ENCODE data around the gene TMEM52.
"Not testable (repeated sequence)": the region's sequence is repeated elsewhere in the genome, so short reads cannot be mapped to it uniquely, and the experiment has no call there.

Gene TMEM52

DNA sequence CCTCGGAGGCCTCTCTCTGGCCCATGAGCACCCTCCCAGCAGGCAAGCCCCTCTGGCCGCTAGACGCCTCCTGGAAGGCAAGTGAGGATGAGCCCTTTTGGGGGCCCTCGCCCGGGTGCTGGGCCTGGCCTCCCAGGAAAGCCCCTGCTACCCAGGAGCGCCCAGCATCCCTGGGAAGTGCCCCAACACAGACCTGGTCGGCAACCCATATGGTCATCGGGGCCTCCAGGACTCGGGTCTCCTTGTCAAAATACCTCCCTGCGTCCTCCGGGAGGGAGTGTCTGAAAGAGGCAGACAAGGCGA, 21.0 kb upstream of the TMEM52 start:
- DNase-seq = no peak
- H3K4me3 Mint-ChIP-seq = no peak overlapping the region

DNA sequence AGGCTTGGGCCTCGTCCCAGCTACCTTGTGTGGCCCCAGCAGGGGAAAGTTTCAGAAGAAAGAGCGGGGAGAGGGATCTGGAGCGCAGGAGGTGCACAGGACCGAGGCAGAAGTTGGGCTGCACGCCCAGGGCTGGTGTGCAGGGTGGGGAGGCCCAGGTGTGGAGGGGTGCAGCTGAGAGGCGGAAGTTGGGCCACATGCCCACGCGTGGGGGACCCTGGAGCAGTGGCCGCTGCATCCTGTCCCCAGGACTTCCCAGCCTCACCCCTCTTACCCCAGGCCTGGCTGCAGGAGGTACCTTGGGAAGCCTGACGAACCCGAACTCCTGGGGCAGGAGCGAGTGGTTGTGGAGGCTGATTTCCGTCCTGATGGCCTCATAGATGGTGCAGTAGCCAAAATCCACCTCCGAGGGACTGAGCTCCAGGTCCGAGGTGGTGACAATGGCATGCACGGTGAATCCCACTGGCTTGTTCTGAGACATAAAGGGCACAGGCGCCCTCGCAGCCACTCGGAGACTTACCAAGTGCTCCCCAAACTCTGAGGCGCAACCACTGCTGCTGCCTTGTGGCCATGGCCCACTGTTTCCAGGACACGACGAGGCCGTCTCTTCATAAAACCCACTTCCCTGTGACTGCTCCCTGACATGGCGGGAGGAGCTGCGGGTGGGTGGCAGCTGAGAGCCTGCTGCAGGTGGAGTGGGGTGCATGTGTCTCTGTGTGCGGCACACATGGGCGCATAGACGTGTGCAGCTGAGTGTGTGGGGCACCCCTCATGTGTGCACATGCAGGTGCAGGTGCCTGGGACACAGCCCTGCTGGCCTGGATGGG, 20.4 kb upstream of the TMEM52 start:
- no peak for DNase-seq
- Mint-ChIP-seq H3K36me3 (ENCODE audit: low read depth) (no peaks in the 10 kb centered on the region), H3K9me3 (no peaks in the 10 kb centered on the region), H3K4me3 (no peak overlapping the region), H3K27me3 (peaks cover 6% of the 10 kb centered on the region), H3K4me1 (ENCODE audit: low read depth) (peaks cover 2% of the 10 kb centered on the region), H3K27ac (no peak overlapping the region)

More for the DNA sequence above, 21.0 kb upstream of the TMEM52 start:
- H3K36me3 Mint-ChIP-seq (ENCODE audit: low read depth) = no peaks in the 10 kb centered on the region
- H3K4me1 Mint-ChIP-seq (ENCODE audit: low read depth) = peaks cover 2% of the 10 kb centered on the region
- H3K27ac Mint-ChIP-seq = no peak overlapping the region
- no peaks in the 10 kb centered on the region for H3K9me3 Mint-ChIP-seq
- H3K27me3 Mint-ChIP-seq = peaks cover 6% of the 10 kb centered on the region

DNA sequence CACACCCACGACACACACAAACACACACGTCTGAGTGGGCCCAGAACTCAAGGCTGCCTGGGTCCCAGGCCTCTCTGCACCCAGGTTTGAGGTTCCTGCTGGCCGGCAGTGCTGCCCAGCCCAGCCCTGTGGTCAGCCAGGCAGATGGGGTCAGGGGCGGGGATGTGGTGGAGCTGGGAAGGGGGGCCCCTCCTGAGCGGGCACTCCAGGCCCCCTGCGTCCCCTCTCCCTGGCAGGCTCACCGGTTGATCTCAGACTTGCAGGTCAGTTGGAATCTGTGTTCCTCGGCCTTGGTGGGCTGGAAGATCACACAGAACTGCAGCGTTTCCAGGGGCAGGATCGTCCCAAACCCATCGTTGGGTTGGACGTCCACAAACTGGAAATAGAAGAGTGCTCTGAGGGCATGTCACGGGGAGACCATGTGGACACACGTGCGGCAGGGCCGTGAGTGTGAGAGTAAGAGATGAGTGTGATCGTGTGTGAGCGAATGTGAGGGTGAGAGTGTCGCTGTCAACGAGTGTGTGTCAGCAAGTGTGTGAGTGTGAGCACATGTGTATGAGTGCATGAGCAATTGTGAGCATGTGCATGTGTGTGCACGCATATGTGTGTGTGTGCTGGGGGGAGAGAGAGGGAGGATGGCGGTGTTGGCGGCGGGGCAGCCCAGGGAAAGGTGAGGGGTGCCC, 19.7 kb upstream of the TMEM52 start:
- no peak overlapping the region for H3K4me3 Mint-ChIP-seq
- DNase-seq = no peak
- peaks cover 3% of the 10 kb centered on the region for H3K9me3 Mint-ChIP-seq
- H3K27ac Mint-ChIP-seq = no peak overlapping the region
- peaks cover under 1% of the 10 kb centered on the region for H3K4me1 Mint-ChIP-seq (ENCODE audit: low read depth)
- H3K27me3 Mint-ChIP-seq = peaks cover 4% of the 10 kb centered on the region
- H3K36me3 Mint-ChIP-seq (ENCODE audit: low read depth) = no peaks in the 10 kb centered on the region

DNA sequence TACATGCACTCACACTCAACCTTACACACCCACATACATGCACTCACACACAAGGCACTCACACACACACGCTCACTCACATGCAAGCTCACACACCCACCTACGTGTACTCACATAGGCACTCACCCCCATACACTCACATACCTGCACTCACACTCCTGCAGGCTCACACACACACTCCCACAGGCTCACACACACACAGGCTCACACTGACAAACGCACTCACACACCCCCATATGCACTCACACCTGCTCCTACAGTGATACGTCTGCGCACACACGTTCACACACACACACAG, 19.1 kb upstream of the TMEM52 start:
- Mint-ChIP-seq H3K4me3 (no peak overlapping the region), H3K27me3 (peaks cover 4% of the 10 kb centered on the region), H3K36me3 (ENCODE audit: low read depth) (no peaks in the 10 kb centered on the region), H3K27ac (no peak overlapping the region), H3K9me3 (peaks cover 3% of the 10 kb centered on the region), H3K4me1 (ENCODE audit: low read depth) (no peaks in the 10 kb centered on the region)
- DNase-seq = no peak

DNA sequence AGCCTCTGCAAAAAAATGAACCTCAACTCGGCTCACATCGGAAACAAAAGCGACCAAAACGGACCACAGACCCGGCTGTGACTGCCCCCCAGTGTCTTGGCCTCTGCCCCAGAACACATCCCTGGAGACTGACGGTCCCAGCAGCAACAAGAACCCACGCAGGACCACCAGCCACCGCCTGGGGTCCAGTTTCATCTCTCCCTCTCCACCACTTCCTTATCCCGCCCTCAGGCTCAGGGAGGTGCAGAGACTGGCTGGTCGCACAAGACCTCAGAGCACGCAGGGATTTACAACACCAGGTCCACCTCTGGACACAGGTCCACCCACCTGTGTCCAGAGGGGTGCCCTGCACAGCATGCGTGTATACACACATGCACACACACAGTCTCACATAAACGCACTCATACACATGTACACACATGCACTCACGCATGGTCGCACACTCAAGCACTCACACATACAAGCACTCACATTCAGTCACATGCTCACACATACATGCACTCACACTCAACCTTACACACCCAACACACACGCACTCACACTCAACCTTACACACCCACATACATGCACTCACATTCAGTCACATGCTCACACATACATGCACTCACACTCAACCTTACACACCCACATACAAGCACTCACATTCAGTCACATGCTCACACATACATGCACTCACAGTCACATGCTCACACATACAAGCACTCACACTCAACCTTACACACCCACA, 18.6 kb upstream of the TMEM52 start:
- no peak overlapping the region for H3K4me3 Mint-ChIP-seq
- DNase-seq = no peak

DNA sequence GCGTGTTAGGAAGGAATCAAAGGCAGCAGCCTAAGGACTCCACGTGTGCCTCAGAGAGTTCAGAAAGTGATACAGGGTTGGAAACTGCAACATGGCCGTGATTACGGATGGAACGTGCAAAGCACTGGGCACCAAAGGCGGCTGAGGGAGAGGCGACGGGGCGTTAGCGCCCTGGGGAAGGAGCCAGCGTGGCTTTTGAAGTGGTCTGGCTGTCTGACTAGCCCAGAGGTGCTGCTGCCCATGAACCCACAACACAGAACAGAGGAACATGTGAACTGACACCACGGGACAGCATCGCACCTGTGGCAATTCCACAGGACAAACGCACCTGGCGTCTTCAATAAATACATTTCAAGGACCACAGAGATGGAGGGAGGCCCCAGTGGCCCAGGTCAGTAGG, 18.0 kb upstream of the TMEM52 start:
- no peaks in the 10 kb centered on the region for H3K4me1 Mint-ChIP-seq (ENCODE audit: low read depth)
- H3K27ac Mint-ChIP-seq = no peak overlapping the region
- H3K36me3 Mint-ChIP-seq (ENCODE audit: low read depth) = no peaks in the 10 kb centered on the region

More for the DNA sequence above, 18.6 kb upstream of the TMEM52 start:
- Mint-ChIP-seq H3K36me3 (ENCODE audit: low read depth) (no peaks in the 10 kb centered on the region), H3K9me3 (peaks cover 3% of the 10 kb centered on the region), H3K4me1 (ENCODE audit: low read depth) (no peaks in the 10 kb centered on the region), H3K27ac (no peak overlapping the region), H3K27me3 (peaks cover 4% of the 10 kb centered on the region)

DNA sequence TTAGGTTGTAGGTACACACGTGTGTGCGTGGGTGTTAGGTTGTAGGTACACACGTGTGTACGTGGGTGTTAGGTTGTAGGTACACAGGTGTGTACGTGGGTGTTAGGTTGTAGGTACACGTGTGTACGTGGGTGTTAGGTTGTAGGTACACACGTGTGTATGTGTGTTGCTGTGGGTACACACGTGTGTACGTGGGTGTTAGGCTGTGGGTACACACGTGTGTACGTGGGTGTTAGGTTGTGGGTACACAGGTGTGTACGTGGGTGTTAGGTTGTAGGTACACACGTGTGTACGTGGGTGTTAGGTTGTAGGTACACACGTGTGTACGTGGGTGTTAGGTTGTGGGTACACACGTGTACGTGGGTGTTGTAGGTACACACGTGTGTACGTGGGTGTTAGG, 15.8 kb upstream of the TMEM52 start:
- DNase-seq; H3K4me3 Mint-ChIP-seq; H3K27me3 Mint-ChIP-seq; H3K9me3 Mint-ChIP-seq; H3K36me3 Mint-ChIP-seq (ENCODE audit: low read depth); H3K27ac Mint-ChIP-seq; H3K4me1 Mint-ChIP-seq (ENCODE audit: low read depth): not testable (repeated sequence)

More for the DNA sequence above, 18.0 kb upstream of the TMEM52 start:
- H3K27me3 Mint-ChIP-seq = peaks cover 4% of the 10 kb centered on the region
- no peak overlapping the region for H3K4me3 Mint-ChIP-seq
- DNase-seq = no peak
- peaks cover 3% of the 10 kb centered on the region for H3K9me3 Mint-ChIP-seq

DNA sequence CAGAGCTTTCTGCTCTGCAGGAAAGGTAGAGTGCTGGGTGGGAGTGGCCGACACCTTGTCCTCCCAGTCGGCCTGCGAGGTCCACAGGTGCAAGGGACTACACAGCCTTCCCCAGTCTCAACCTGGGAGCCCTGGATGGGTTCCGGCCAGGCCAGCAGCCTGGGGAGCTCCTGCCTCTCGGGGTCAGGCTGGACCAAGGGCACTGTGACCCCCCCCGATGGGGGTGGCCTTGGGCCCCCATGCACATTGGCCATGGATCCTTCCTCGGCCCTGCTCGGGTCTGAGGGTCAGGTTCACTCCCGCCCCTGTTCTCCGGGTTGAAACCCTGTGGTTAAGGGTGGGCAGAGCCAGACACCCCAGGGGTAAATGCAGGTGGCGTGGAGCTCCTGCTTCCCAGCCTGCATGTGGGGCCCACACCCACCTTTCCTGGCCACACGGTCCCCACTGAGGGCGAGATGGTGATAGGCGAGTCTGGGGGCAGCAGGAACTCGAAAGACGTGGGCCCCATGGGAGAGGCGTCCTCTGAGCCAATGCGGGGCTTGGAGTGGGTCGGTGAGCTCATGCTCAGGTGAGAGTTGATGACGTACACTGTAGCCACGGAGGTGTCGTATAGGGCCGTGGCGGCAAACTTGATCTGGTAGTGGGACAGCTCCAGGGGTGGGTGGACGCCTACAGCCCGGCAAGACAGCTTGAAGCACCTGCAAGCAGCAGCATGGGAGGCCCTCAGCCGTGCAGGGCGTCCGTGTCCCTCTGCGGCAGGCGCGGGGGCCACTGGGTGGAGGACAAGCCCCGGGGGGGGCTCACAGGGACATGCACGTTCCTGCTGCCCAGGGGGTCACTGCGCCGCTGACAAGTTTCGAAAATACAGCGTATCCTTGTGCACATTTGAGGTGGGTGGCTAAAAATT, 10.8 kb upstream of the TMEM52 start:
- H3K9me3 Mint-ChIP-seq = peaks cover 3% of the 10 kb centered on the region
- H3K4me3 Mint-ChIP-seq = no peak overlapping the region
- no peaks in the 10 kb centered on the region for H3K36me3 Mint-ChIP-seq (ENCODE audit: low read depth)

DNA sequence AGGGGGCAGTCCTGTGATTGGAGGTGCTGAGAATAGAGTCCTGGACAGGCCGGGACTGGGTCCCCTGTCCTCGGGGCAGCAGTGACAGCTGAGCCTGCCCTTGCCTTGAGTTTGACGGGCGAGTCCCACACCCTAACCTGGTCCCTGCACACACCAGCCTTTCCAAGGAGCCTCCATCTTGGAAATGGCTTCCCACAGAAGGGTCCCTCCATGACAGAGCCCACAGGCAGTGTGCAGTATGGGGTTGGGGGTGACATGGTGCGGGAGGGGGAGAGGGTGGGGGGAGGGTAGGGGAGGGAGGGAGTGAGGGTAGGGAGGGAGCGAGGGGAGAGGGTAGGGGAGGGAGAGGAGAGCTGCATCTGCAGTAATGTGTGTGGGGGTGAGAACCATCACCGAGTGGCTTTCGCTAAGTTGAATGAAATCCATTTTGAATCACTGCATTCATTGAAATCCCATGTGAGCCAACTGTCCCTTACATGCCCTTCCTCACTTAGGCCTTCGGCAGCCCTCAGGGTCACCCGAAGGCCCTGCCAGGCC, 10.1 kb upstream of the TMEM52 start:
- Mint-ChIP-seq H3K27ac (no peak overlapping the region), H3K36me3 (ENCODE audit: low read depth) (no peaks in the 10 kb centered on the region), H3K4me3 (no peak overlapping the region), H3K4me1 (ENCODE audit: low read depth) (no peaks in the 10 kb centered on the region), H3K27me3 (no peaks in the 10 kb centered on the region), H3K9me3 (peaks cover under 1% of the 10 kb centered on the region)
- no peak for DNase-seq

More for the DNA sequence above, 10.8 kb upstream of the TMEM52 start:
- no peak overlapping the region for H3K27ac Mint-ChIP-seq
- no peaks in the 10 kb centered on the region for H3K4me1 Mint-ChIP-seq (ENCODE audit: low read depth)
- DNase-seq = no peak
- no peaks in the 10 kb centered on the region for H3K27me3 Mint-ChIP-seq

DNA sequence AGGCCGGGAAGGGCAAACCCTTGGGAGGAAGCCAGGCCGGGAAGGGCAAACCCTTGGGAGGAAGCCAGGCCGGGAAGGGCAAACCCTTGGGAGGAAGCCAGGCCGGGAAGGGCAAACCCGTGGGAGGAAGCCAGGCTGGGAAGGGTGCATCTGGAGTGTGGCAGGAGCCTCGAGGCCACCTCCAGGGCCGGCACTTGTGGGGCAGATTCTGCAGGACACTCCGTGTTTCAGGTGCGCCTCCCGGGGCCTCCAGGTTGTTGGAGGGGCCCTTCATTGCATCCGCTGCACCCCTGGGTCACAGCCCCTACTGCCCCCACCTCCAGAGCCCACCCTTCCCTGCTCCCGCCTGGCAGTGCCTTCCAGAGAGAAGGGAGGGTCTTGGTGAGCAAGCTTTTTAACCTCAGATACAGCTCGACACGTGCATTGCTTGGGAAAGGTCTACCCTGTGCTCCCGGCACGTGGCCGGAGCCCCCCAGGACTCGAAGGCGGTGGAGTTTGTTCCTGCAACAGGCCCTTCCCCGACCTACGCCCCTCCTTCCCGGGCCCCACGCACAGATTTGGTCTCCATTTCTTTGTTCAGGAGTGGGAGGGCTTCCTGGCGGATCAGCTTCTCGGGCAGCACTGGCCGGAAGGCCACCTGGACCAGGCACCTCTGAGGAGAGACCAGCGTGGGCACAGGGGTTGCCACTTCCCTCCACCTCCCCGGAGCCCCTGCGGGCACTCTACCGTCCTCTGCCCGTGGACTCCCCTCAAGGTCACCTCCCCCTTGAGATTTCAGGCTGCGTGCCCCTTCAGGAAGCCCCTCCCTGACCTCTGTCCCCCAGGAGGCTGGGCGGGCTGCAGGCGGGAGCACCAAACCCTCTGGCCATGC, 9.4 kb upstream of the TMEM52 start:
- H3K27me3 Mint-ChIP-seq = no peaks in the 10 kb centered on the region
- H3K36me3 Mint-ChIP-seq (ENCODE audit: low read depth) = no peaks in the 10 kb centered on the region
- no peak for DNase-seq
- no peak overlapping the region for H3K27ac Mint-ChIP-seq
- no peak overlapping the region for H3K4me3 Mint-ChIP-seq
- no peaks in the 10 kb centered on the region for H3K9me3 Mint-ChIP-seq
- H3K4me1 Mint-ChIP-seq (ENCODE audit: low read depth) = no peaks in the 10 kb centered on the region

DNA sequence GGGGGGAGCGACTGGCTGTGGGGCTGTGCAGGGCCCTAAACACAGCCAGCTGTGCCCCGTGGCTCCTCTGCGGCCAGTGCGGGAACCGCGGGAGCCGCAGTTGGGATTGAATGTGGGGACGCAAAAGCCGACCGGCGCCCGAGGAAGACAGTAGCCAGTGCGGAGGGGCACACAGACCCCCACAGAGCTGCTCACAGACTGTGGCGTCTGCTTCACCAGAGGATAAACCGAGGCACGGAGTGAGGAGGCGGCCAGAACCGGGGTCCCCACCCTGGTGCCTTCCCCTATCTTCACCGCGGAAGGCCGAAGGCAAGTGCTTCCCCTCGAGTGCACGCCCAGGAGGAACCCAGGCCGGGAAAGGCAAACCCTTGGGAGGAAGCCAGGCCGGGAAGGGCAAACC, 8.7 kb upstream of the TMEM52 start:
- no peaks in the 10 kb centered on the region for H3K27me3 Mint-ChIP-seq
- no peaks in the 10 kb centered on the region for H3K4me1 Mint-ChIP-seq (ENCODE audit: low read depth)
- no peak overlapping the region for H3K4me3 Mint-ChIP-seq
- H3K36me3 Mint-ChIP-seq (ENCODE audit: low read depth) = no peaks in the 10 kb centered on the region
- no peaks in the 10 kb centered on the region for H3K9me3 Mint-ChIP-seq
- no peak for DNase-seq
- H3K27ac Mint-ChIP-seq = no peak overlapping the region

DNA sequence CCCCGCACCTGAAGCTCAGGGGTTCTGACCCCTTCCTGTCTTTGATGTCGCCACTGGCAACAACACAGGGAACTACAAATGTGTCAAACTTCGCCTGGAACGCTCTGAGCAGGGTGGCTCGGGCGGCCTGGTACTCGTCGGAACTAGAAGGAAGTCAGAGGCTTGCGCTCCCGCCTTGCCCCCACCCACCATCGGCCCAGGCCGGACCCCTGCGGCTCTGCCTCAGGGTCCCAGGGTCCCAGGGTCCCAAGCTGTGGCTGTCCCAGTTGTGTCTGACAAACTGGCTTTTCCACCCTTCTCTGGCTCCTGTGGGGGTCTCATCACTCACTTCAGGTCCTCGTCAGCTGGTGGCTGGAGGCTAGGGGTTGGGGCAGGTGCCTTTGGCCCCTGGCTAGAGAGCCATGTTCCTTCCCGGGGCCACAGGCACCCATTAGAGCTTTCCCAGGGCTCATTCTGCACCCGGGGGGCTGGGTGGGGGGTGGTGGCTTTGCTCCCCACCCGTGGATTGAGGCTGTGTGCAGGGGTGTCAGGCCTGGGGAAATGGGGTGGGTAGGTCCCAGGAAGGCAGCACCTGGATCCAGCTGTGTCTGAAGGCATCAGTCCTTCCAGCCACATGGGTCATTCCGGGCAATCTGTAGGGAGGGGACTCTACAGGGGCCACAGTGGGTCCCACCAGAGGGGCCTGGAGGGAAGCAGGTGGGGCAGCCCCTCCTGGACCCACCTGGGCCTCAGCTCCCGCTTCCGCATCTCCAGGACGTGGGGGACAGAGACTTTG, 8.0 kb upstream of the TMEM52 start:
- no peaks in the 10 kb centered on the region for H3K4me1 Mint-ChIP-seq (ENCODE audit: low read depth)
- H3K27ac Mint-ChIP-seq = no peak overlapping the region
- no peak for DNase-seq
- H3K4me3 Mint-ChIP-seq = no peak overlapping the region
- no peaks in the 10 kb centered on the region for H3K36me3 Mint-ChIP-seq (ENCODE audit: low read depth)
- no peaks in the 10 kb centered on the region for H3K27me3 Mint-ChIP-seq
- no peaks in the 10 kb centered on the region for H3K9me3 Mint-ChIP-seq

DNA sequence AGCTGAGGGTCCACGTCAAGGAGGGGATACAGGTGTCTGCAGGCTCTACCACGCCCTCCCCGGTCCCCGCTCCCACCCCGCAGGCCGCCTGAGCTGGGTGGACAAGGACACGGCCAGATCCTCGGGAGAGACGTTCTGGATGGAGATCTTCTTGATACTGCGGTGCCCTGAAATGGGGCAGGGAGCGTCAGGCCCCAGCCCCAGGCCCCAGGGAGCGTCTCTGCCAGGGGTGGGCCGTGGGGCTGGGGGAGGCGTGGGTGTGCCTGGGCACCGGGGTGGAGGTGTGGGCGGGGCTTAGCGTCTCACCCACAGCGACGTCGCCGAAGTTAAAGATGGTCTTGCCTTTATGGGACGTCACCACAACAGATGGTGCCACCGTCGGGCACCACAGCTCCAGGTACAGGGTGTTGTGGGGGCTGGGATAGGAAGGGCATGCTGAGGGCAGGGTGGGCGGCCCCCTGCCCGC, 7.3 kb upstream of the TMEM52 start:
- Mint-ChIP-seq H3K27me3 (no peaks in the 10 kb centered on the region), H3K36me3 (ENCODE audit: low read depth) (no peaks in the 10 kb centered on the region), H3K9me3 (no peaks in the 10 kb centered on the region), H3K27ac (no peak overlapping the region), H3K4me1 (ENCODE audit: low read depth) (no peaks in the 10 kb centered on the region), H3K4me3 (no peak overlapping the region)
- DNase-seq = no peak

Data from activated T-cell treated with anti-CD3 and anti-CD28 coated beads, Interleukin-2, amount 50 U/mL, for 24 hours (primary cell).